HG02798 (cell line): ENCODE measurements around the gene MRPL37.

Source experiments
- ATAC-seq: cut with Tn5 transposase; IDR thresholded peaks from one replicate; pipeline ENCODE4 v1.9.1; 2021; ENCODE audit warnings: mild to moderate bottlenecking; ENCODE audit not compliant: unreplicated experiment, poor library complexity

MRPL37 gene

GRCh38 chr1:54259546-54260140, 59.7 kb downstream of the MRPL37 start:
- no peak for ATAC-seq

- no peak for ATAC-seq
These were observed 60.8 kb downstream of the MRPL37 start for GRCh38 chr1:54260810-54261209.

- ATAC-seq, result no peak
These were observed 62.3 kb downstream of the MRPL37 start for GRCh38 chr1:54262244-54262643.

- no peak for ATAC-seq
These were observed 63.7 kb downstream of the MRPL37 start for GRCh38 chr1:54263601-54264226.

- no peak for ATAC-seq
These were observed 65.2 kb downstream of the MRPL37 start for GRCh38 chr1:54265126-54265525.

GRCh38 chr1:54265659-54266058, 65.7 kb downstream of the MRPL37 start:
- ATAC-seq, result no peak

GRCh38 chr1:54266195-54266594, 66.2 kb downstream of the MRPL37 start:
- no peak for ATAC-seq

GRCh38 chr1:54266908-54267307, 66.9 kb downstream of the MRPL37 start:
- no peak for ATAC-seq
